Epidermal melanocyte (primary cell): ENCODE data around the gene EHD2.
"Not testable (repeated sequence)": the region's sequence is repeated elsewhere in the genome, so short reads cannot be mapped to it uniquely, and the experiment has no call there.

Experiments used
- DNase-seq: peaks from one replicate; pipeline ENCODE4 v3.0.0; 2011; ENCODE audit warnings: low spot score; ENCODE audit not compliant: insufficient read length

The EHD2 gene

GRCh38 chr19:47746129-47746528 is 32.9 kb downstream of the EHD2 start:
- DNase-seq, result not testable (repeated sequence)

GRCh38 chr19:47749326-47749725 is 36.1 kb downstream of the EHD2 start:
- DNase-seq, result no peak

GRCh38 chr19:47750752-47751151 is 37.5 kb downstream of the EHD2 start:
- DNase-seq, result no peak

GRCh38 chr19:47752440-47753211 is 39.4 kb downstream of the EHD2 start:
- DNase-seq, result no peak

- no peak for DNase-seq
Observed at GRCh38 chr19:47754206-47755064, 41.2 kb downstream of the EHD2 start.

- DNase-seq, result no peak
Observed at GRCh38 chr19:47755065-47755761, 42.0 kb downstream of the EHD2 start.

- DNase-seq, result no peak
Observed at GRCh38 chr19:47755762-47756626, 42.8 kb downstream of the EHD2 start.

GRCh38 chr19:47756627-47756929 is 43.4 kb downstream of the EHD2 start:
- no peak for DNase-seq

- no peak for DNase-seq
Observed at GRCh38 chr19:47756953-47757608, 43.9 kb downstream of the EHD2 start.

GRCh38 chr19:47757617-47758442 is 44.6 kb downstream of the EHD2 start:
- DNase-seq, result no peak

- no peak for DNase-seq
Observed at GRCh38 chr19:47758443-47758804, 45.2 kb downstream of the EHD2 start.

- no peak for DNase-seq
Observed at GRCh38 chr19:47760632-47760999, 47.4 kb downstream of the EHD2 start.

- DNase-seq, result no peak
Observed at GRCh38 chr19:47761566-47761965, 48.3 kb downstream of the EHD2 start.

- no peak for DNase-seq
Observed at GRCh38 chr19:47762151-47762550, 48.9 kb downstream of the EHD2 start.

- DNase-seq, result no peak
Observed at GRCh38 chr19:47762615-47763308, 49.5 kb downstream of the EHD2 start.

GRCh38 chr19:47764705-47765104 is 51.5 kb downstream of the EHD2 start:
- DNase-seq, result not testable (repeated sequence)

GRCh38 chr19:47765523-47766358 is 52.5 kb downstream of the EHD2 start:
- DNase-seq, result no peak

- DNase-seq, result no peak
Observed at GRCh38 chr19:47766359-47766620, 53.1 kb downstream of the EHD2 start.

GRCh38 chr19:47766670-47767069 is 53.4 kb downstream of the EHD2 start:
- DNase-seq, result no peak
